Testis (tissue), 3 donors: ENCODE data around the gene COL4A2. TPM values are rescaled to one million over a fixed set of nuclear protein-coding genes. Genes with fewer than 3 reads are reported as not detected.

Source experiments
- DNase-seq: peaks from one replicate; pipeline ENCODE4 v3.0.0-alpha.2; 2019
- H3K27ac ChIP-seq, 2 donors: fragments of 200-600 bp; sonication (generic); one replicate each; pipeline ENCODE4 v1.5.1; 2019
- H3K27me3 ChIP-seq: fragments of 200-600 bp; sonication (generic); one replicate; pipeline ENCODE4 v1.5.1; 2019
- H3K36me3 ChIP-seq: fragments of 200-600 bp; sonication (generic); one replicate; pipeline ENCODE4 v1.5.1; 2017; ENCODE audit warnings: low read depth; ENCODE audit errors: missing control alignments
- H3K4me1 ChIP-seq: fragments of 200-600 bp; sonication (generic); one replicate; pipeline ENCODE4 v1.5.1; 2019
- H3K4me3 ChIP-seq, 2 donors: fragments of 200-600 bp; sonication (generic); one replicate each; pipeline ENCODE4 v1.5.1; 2017 to 2019
- H3K9me3 ChIP-seq: fragments of 200-600 bp; sonication (generic); one replicate; pipeline ENCODE4 v1.5.1; 2017
- POLR2A ChIP-seq: fragments of 450-650 bp; IDR thresholded peaks from one replicate; pipeline ENCODE4 v1.6.1; 2017; ENCODE audit warnings: antibody characterized with exemption, mild to moderate bottlenecking, moderate library complexity
- WGBS, 2 donors: methylation state at CpG; one replicate each; pipeline ENCODE4 v1.1.5; 2018; 5-methylcytosine and 5-hydroxymethylcytosine counted together
- intact Hi-C: fragments of 100-400 bp; cut with DNase I; formaldehyde crosslinking; loops from one replicate; pipeline ENCODE4 v1.15.1; 2023; ENCODE audit warnings: low total_unique reads
- polyA plus RNA-seq: library from polyadenylated mRNA; stranded (reverse); fragments of 350-450 nt; fragmentation: Illumina TruSeq; extraction: RNeasy Lipid Tissue Mini Kit (QIAGEN cat#74804); gene quantifications from one replicate; pipeline ENCODE4 v1.2.3, GENCODE V29; 2014; ENCODE audit warnings: low read depth, low replicate concordance; ENCODE audit not compliant: insufficient read depth
- total RNA-seq, 2 donors: library from RNA; depleted of rRNA; stranded (reverse); fragments of >200 nt; gene quantifications; one replicate each; pipeline ENCODE4 v1.2.3, GENCODE V29; 2016
- TF ChIP-seq, protein P1 (sequence below), 3 experiments: fragments of 450-650 bp in 2 of 3; fragments of 200-600 bp in 1 of 3; sonication (generic) in 1 of 3; IDR thresholded peaks; one replicate each; pipeline ENCODE4 v1.5.1; 2016 to 2019; ENCODE audit warnings: antibody characterized with exemption in 3 of 3, mild to moderate bottlenecking in 2 of 3, moderate library complexity in 1 of 3

The COL4A2 gene
- total and polyA plus RNA-seq, 3 donors from 2014 or later = 69.1 to 89.9 (median 81.0) TPM

DNA sequence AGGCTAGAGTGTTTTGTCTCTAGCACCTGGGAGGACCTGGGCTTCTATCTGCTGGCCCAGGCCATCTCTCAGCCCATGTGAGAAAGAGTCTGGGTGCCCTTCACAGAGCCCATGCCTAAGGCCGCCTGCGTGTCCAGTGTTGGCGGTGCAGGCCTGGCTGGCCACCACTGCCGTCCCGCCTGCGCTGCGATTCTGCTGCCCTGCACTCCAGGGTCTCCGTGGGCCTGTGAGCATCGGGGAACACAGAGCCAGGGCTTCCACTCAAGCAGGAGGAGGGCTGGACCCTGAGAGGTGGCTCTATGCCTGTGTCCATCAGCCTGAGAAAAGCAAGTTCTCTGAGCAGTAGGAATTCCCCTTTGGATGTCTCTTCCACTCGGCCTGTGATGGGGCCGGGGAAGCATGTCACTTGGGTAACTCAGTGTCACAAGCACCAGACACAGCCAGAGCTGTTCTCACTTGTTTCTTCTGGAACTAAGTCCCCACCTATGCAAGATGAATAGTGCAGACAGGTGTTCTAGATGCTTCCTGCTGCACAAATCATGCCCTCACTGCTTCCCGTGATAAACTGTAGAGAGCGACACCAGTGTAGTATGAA is 160.5 kb downstream of the COL4A2 start:
- H3K27ac ChIP-seq = no peak overlapping the region
- no peak for DNase-seq
- no peaks in the 10 kb centered on the region for H3K36me3 ChIP-seq
- H3K27me3 ChIP-seq = no peaks in the 10 kb centered on the region
- intact Hi-C loops = no loop called here
- TF ChIP-seq POLR2A = no peak
- TF ChIP-seq, protein P1, sequence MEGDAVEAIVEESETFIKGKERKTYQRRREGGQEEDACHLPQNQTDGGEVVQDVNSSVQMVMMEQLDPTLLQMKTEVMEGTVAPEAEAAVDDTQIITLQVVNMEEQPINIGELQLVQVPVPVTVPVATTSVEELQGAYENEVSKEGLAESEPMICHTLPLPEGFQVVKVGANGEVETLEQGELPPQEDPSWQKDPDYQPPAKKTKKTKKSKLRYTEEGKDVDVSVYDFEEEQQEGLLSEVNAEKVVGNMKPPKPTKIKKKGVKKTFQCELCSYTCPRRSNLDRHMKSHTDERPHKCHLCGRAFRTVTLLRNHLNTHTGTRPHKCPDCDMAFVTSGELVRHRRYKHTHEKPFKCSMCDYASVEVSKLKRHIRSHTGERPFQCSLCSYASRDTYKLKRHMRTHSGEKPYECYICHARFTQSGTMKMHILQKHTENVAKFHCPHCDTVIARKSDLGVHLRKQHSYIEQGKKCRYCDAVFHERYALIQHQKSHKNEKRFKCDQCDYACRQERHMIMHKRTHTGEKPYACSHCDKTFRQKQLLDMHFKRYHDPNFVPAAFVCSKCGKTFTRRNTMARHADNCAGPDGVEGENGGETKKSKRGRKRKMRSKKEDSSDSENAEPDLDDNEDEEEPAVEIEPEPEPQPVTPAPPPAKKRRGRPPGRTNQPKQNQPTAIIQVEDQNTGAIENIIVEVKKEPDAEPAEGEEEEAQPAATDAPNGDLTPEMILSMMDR (IDR thresholded peaks at IDR 0.05) = no peak
- no peak overlapping the region for H3K4me3 ChIP-seq
- WGBS, 2 donors = 90 to 92% methylated on average over 11 to 13 of the region's 13 CpGs
- H3K4me1 ChIP-seq = no peaks in the 10 kb centered on the region
- no peaks in the 10 kb centered on the region for H3K9me3 ChIP-seq

DNA sequence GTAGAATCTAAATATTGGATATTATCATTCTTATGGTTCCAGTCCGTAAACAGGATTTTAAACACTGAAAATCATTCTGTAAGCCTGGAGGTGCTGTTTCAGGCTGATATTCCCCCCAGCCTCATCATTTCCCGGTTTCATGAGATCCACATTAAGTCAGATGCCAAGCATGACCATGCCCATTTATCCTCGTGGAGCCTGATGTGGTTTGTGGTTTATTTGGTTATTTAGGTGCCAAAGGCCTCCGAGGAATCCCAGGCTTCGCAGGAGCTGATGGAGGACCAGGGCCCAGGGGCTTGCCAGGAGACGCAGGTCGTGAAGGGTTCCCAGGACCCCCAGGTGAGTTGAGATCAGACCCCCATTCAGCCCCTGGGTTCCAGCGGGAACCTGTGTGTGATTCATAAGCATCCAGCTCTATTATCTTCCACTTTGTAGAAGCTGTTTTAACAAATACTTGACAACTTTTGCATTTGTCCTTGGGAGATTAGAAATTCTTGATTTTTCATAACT is 162.0 kb downstream of the COL4A2 start:
- Histone ChIP-seq H3K9me3 (no peaks in the 10 kb centered on the region), H3K27me3 (no peaks in the 10 kb centered on the region), H3K36me3 (no peaks in the 10 kb centered on the region), H3K4me1 (no peaks in the 10 kb centered on the region), H3K27ac (no peak overlapping the region), H3K4me3 (no peak overlapping the region)
- 89 to 94% methylated on average over 8 of the region's 8 CpGs for WGBS, 2 donors
- no peak for DNase-seq
- intact Hi-C loops = no loop called here
- no peak for TF ChIP-seq POLR2A
- TF ChIP-seq, protein P1 (IDR thresholded peaks at IDR 0.05) = no peak

DNA sequence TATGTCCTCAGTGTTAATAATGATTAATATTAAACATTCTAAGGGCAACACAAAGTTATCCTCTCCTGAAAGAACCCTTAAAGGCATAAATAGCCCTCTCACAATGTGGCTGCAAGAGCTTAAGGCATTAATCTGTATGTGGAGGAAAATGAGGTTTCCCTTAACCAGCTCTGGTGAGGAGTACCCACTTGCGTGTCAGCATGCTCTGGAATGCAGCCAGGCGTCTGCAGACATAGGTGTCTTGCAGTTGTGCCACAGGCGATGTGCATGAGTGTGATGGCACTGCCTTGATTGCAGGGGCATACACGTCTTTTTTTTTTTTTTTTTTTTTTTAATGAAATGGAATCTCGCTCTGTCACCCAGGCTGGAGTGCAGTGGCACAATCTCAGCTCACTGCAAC is 162.5 kb downstream of the COL4A2 start:
- Histone ChIP-seq H3K9me3 (no peaks in the 10 kb centered on the region), H3K27ac (no peak overlapping the region), H3K4me3 (no peak overlapping the region), H3K36me3 (no peaks in the 10 kb centered on the region), H3K27me3 (no peaks in the 10 kb centered on the region), H3K4me1 (no peaks in the 10 kb centered on the region)
- TF ChIP-seq, protein P1 (IDR thresholded peaks at IDR 0.05) = no peak
- no peak for TF ChIP-seq POLR2A
- no peak for DNase-seq
- intact Hi-C loops = no loop called here
- 71 to 73% methylated on average over 5 of the region's 5 CpGs for WGBS, 2 donors

DNA sequence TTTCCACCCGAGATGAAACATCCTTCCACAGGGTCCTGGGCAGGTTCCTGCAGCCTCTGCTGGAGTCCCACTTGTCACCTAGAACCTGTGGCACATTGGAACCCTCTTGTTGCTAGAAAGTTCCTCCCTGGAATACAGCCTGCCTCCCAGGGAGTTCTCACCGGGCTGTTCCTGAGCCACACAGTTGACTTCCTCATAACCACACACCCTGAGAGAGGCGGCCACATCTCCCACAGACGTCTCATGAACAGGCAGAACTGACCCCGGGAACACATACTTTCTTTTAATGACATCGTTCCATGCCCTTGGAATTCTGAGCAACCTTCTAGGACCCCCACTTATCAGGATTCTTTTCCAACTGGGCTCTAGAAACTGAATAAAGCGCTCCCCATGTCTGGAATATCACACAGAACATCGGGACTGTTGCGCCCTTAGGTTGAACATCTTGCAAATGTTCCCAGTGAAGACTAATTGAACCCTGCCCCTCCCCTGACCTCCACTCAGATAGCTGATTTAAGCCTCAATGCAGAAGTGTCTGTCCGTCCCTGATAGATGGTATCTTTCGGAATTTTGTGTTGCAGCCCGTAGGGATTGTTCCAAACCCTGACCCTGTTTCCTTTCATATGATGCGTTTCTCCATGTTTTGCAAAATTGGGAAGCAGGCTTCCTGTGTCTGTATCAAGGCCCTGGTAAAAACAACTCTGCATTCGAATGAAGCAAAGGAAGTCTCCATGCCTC is 163.4 kb downstream of the COL4A2 start:
- DNase-seq = no peak
- TF ChIP-seq POLR2A = no peak
- TF ChIP-seq, protein P1 (IDR thresholded peaks at IDR 0.05) = no peak
- H3K36me3 ChIP-seq = no peaks in the 10 kb centered on the region

More for the DNA sequence above, 163.4 kb downstream of the COL4A2 start:
- WGBS, 2 donors = 88% methylated on average over 14 of the region's 14 CpGs
- no peaks in the 10 kb centered on the region for H3K4me1 ChIP-seq
- H3K9me3 ChIP-seq = no peaks in the 10 kb centered on the region
- intact Hi-C loops = no loop called here
- H3K27ac ChIP-seq = no peak overlapping the region
- no peak overlapping the region for H3K4me3 ChIP-seq
- no peaks in the 10 kb centered on the region for H3K27me3 ChIP-seq
